Nephron (organoid): ENCODE data around the gene GUCY2C.
A peak's percentile ranks its signal among the peaks of the same experiment; 100 is the strongest.

Experiments
- H3K27ac Mint-ChIP-seq, 3 experiments: 2 replicates each; pipeline ENCODE4 v1.8.0; 2020; ENCODE audit warnings: mixed read lengths in 3 of 3, mild to moderate bottlenecking in 2 of 3, moderate library complexity in 1 of 3
- H3K27me3 Mint-ChIP-seq: 2 replicates; pipeline ENCODE4 v1.8.0; 2021; ENCODE audit warnings: low read depth, mild to moderate bottlenecking, moderate library complexity, mixed read lengths
- H3K36me3 Mint-ChIP-seq: 2 replicates; pipeline ENCODE4 v1.8.0; 2020; ENCODE audit warnings: low read depth, mixed read lengths
- H3K4me1 Mint-ChIP-seq: 2 replicates; pipeline ENCODE4 v1.8.0; 2020; ENCODE audit warnings: mixed read lengths
- H3K4me3 Mint-ChIP-seq, 3 experiments: 2 replicates each; pipeline ENCODE4 v1.8.0; 2020; ENCODE audit warnings: mild to moderate bottlenecking in 3 of 3, mixed read lengths in 3 of 3, moderate library complexity in 2 of 3
- H3K9me3 Mint-ChIP-seq: 2 replicates; pipeline ENCODE4 v1.8.0; 2020; ENCODE audit warnings: mixed read lengths
- CTCF ChIP-seq, 3 experiments: fragments of 200-600 bp; sonication (generic); IDR thresholded peaks; one replicate each; pipeline ENCODE4 v1.5.0; 2021; ENCODE audit warnings: antibody characterized with exemption in 3 of 3; ENCODE audit not compliant: unreplicated experiment in 3 of 3

GUCY2C gene

GRCh38 chr12:14729586-14729985 lies 33.2 kb upstream of the GUCY2C start:
- no peak overlapping the region for H3K27ac Mint-ChIP-seq
- H3K9me3 Mint-ChIP-seq = peaks cover 28% of the 10 kb centered on the region
- TF ChIP-seq CTCF (IDR thresholded peaks at IDR 0.05; ENCODE audit: unreplicated experiment in 3 of 3) = no peak
- H3K27me3 Mint-ChIP-seq = no peaks in the 10 kb centered on the region
- H3K4me3 Mint-ChIP-seq = no peak overlapping the region
- no peaks in the 10 kb centered on the region for H3K4me1 Mint-ChIP-seq
- no peaks in the 10 kb centered on the region for H3K36me3 Mint-ChIP-seq

DNA sequence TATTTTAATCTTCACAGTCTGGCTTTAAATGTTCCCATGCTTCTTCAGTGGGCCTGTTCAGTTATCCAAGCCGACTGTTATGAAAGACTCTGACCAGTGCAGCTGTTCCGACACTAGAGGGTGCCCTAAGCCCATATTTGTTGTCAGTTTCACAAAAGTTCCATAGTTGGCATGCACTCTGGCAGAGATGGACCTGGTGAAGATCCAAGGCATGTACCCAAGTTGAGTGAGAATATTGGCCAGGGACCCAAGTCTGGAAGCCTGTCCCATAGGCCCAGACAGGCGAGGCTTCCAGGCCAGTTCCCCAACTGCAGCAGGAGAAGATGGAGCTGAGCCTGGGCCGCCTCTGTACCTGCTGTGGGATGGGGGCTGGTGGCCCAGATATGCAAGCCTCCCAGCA lies 27.4 kb upstream of the GUCY2C start:
- H3K27me3 Mint-ChIP-seq = no peaks in the 10 kb centered on the region
- H3K4me3 Mint-ChIP-seq = no peak overlapping the region
- H3K36me3 Mint-ChIP-seq = peaks cover 3% of the 10 kb centered on the region
- peaks cover 34% of the 10 kb centered on the region for H3K9me3 Mint-ChIP-seq
- no peak overlapping the region for H3K27ac Mint-ChIP-seq
- no peaks in the 10 kb centered on the region for H3K4me1 Mint-ChIP-seq
- peak in 2 of 3 experiments; percentile 15 to 19 for TF ChIP-seq CTCF (IDR thresholded peaks at IDR 0.05; ENCODE audit: unreplicated experiment in 3 of 3)

DNA sequence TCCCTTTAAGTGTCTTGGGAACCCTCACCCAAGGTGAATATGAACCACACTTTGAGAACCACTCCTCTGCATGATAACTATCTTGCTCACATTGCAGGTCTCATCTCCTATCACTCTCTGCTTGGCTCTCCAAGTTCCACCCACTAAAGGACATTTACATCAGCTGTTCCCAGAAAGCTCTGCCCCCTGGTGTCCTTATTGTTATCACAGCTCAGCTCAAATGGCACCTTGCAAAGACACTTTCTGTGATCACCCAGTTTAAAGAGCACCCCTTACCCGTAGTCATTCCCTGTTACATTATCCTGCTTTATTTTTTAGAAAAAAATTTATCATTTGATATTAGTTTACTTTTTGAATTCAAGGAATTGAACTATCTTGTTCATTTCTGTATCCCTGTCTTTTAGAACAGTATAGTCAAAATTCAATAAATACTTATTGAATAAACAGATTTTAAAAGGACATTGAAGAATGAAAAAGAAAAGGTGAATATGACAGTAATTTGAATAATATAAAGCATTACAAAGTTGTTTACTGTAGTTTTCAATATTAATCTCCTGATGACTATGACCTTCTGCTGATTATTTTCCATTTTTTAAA lies 20.5 kb upstream of the GUCY2C start:
- H3K36me3 Mint-ChIP-seq = no peaks in the 10 kb centered on the region
- H3K4me1 Mint-ChIP-seq = no peaks in the 10 kb centered on the region
- peak in 1 of 3 experiments; percentile 31 for TF ChIP-seq CTCF (IDR thresholded peaks at IDR 0.05; ENCODE audit: unreplicated experiment in 3 of 3)
- no peaks in the 10 kb centered on the region for H3K27me3 Mint-ChIP-seq
- H3K27ac Mint-ChIP-seq = no peak overlapping the region
- H3K4me3 Mint-ChIP-seq = no peak overlapping the region
- peaks cover 6% of the 10 kb centered on the region for H3K9me3 Mint-ChIP-seq

DNA sequence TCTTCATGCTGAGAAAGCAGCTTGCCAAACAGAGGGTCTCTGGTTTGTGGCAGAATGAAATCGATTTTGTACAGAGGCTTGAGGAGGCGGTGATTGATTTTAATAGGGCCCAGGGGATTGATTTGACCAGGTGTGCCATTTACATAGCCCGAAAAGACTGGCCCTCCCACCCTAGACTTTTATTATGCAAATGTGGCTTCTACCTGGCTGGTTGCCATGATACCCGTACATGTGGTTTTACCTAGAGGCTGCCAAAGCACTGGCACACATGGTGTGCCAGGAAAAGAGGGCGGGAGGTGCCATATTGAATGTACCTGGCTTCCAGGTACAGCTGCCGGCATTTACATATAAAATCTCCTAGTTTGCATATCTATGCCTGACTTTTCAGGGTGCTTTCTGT lies 18.0 kb upstream of the GUCY2C start:
- TF ChIP-seq CTCF (IDR thresholded peaks at IDR 0.05; ENCODE audit: unreplicated experiment in 3 of 3) = no peak
- Mint-ChIP-seq H3K9me3 (peaks cover 2% of the 10 kb centered on the region), H3K36me3 (no peaks in the 10 kb centered on the region), H3K27me3 (peaks cover 17% of the 10 kb centered on the region), H3K4me1 (peaks cover 5% of the 10 kb centered on the region), H3K4me3 (no peak overlapping the region), H3K27ac (no peak overlapping the region)

GRCh38 chr12:14710632-14711320 lies 14.4 kb upstream of the GUCY2C start:
- H3K9me3 Mint-ChIP-seq = peaks cover 2% of the 10 kb centered on the region
- H3K27ac Mint-ChIP-seq = no peak overlapping the region
- no peaks in the 10 kb centered on the region for H3K36me3 Mint-ChIP-seq
- H3K4me3 Mint-ChIP-seq = no peak overlapping the region
- peaks cover 5% of the 10 kb centered on the region for H3K4me1 Mint-ChIP-seq
- peaks cover 54% of the 10 kb centered on the region for H3K27me3 Mint-ChIP-seq
- no peak for TF ChIP-seq CTCF (IDR thresholded peaks at IDR 0.05; ENCODE audit: unreplicated experiment in 3 of 3)
